GM12875 (cell line): ENCODE results near the gene CD40.

Experiments
- H3K4me3 ChIP-seq: one replicate; pipeline ENCODE4 v1.5.1; 2011; ENCODE audit warnings: low read depth, low read length, control low read depth
- TF ChIP-seq, protein P1 (sequence below): IDR thresholded peaks from 2 replicates; pipeline ENCODE4 v1.5.1; 2011; ENCODE audit warnings: low read depth, mild to moderate bottlenecking, control low read depth, inconsistent platforms, low read length, moderate library complexity, borderline replicate concordance; ENCODE audit not compliant: insufficient read depth

The CD40 gene

DNA sequence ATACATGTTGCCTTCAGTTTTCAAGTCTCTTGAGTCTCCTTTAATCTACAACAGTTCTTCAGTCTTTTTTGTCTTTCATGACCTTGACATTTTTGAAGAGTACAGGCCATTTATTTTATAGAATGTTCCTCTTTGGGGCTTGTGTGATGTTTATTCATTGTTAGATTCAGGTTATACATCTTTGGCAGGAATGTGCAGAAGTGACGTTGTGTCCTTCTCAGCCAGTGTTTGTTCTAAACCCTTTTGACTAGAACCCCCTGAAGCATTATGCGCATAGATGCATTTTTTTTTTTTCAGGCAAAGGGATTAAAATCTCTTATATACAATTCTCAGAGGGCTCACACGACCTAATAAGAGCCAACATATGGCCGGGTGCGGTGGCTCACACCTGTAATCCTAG, 17.1 kb upstream of the CD40 start:
- no peak overlapping the region for H3K4me3 ChIP-seq
- TF ChIP-seq, protein P1, sequence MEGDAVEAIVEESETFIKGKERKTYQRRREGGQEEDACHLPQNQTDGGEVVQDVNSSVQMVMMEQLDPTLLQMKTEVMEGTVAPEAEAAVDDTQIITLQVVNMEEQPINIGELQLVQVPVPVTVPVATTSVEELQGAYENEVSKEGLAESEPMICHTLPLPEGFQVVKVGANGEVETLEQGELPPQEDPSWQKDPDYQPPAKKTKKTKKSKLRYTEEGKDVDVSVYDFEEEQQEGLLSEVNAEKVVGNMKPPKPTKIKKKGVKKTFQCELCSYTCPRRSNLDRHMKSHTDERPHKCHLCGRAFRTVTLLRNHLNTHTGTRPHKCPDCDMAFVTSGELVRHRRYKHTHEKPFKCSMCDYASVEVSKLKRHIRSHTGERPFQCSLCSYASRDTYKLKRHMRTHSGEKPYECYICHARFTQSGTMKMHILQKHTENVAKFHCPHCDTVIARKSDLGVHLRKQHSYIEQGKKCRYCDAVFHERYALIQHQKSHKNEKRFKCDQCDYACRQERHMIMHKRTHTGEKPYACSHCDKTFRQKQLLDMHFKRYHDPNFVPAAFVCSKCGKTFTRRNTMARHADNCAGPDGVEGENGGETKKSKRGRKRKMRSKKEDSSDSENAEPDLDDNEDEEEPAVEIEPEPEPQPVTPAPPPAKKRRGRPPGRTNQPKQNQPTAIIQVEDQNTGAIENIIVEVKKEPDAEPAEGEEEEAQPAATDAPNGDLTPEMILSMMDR: no peak

GRCh38 chr20:46101957-46102356, 16.2 kb upstream of the CD40 start:
- TF ChIP-seq, protein P1: no peak
- no peak overlapping the region for H3K4me3 ChIP-seq

DNA sequence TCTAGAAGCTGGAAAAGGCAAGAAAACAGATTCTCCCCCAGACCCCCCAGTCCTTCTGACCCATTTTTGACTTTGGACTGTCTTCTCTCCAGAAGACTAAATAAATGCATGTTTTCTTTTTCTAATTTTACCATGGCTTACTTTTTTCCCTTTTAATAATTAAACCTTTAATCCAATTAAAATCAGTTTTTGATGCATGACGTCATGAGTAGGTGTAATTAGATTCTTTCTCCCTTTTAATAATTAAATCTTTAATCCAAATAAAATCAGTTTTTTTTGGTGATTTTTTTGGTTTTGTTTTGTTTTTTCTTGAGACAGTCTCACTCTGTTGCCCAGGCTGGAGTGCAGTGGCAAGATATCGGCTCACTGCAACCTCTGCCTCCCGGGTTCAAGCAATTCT, 15.2 kb upstream of the CD40 start:
- TF ChIP-seq, protein P1: no peak
- H3K4me3 ChIP-seq: no peak overlapping the region

DNA sequence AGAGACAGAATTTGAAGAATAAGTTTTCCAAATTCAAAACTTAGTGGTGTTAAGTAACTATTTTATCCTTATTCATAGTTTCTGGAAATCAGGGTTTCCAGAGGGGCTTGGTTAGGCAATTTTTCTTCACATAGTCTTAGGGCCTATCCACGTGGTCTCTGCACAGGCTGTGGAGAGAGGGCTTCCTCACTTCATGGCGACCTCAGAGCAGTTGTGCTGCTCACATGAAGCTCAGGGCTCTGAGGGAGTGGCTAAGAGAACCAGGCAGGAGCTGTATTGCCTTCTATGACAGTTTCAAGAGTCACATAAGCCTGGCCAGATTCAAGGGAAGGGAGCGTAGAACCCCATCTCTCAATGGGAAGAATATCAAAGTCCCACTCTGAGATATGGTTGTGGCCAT, 13.9 kb upstream of the CD40 start:
- no peak overlapping the region for H3K4me3 ChIP-seq
- TF ChIP-seq, protein P1: no peak

- TF ChIP-seq, protein P1: no peak
- H3K4me3 ChIP-seq: no peak overlapping the region
Observed at GRCh38 chr20:46107061-46107460, 11.1 kb upstream of the CD40 start.

- TF ChIP-seq, protein P1: no peak
- no peak overlapping the region for H3K4me3 ChIP-seq
Observed at GRCh38 chr20:46108435-46108841, 9.7 kb upstream of the CD40 start.

GRCh38 chr20:46108976-46109375, 9.1 kb upstream of the CD40 start:
- H3K4me3 ChIP-seq: no peak overlapping the region

More at GRCh38 chr20:46108976-46109375, 9.1 kb upstream of the CD40 start:
- TF ChIP-seq, protein P1: no peak
